HG03571 (cell line): ENCODE data around the gene ADGRB2.

Source experiments
- ATAC-seq: cut with Tn5 transposase; IDR thresholded peaks from one replicate; pipeline ENCODE4 v1.9.1; 2021; ENCODE audit not compliant: unreplicated experiment

Gene ADGRB2

DNA sequence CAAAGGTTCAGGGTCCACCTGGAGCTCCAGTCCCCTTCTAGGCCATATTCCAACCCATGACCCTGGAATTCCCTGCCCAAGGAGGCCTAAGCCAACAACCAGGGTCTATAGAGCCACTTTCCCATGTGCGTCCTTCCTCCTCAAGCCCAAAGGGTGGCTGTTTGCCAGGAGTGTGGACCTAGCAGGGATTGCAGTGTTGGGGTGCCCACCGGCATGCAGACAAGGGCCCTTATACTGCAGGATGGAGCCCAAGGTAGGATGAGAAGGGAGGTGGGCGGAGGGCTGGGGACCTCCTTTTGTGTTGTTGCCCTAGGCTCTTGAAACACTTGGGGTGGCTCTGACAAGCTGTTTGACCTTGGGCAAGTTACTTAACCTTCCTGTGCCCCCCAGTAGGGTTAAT is 19.7 kb upstream of the ADGRB2 start:
- ATAC-seq = no peak

- no peak for ATAC-seq
Observed at GRCh38 chr1:31782421-31783410, 18.6 kb upstream of the ADGRB2 start.

GRCh38 chr1:31781756-31782371 is 17.7 kb upstream of the ADGRB2 start:
- no peak for ATAC-seq

DNA sequence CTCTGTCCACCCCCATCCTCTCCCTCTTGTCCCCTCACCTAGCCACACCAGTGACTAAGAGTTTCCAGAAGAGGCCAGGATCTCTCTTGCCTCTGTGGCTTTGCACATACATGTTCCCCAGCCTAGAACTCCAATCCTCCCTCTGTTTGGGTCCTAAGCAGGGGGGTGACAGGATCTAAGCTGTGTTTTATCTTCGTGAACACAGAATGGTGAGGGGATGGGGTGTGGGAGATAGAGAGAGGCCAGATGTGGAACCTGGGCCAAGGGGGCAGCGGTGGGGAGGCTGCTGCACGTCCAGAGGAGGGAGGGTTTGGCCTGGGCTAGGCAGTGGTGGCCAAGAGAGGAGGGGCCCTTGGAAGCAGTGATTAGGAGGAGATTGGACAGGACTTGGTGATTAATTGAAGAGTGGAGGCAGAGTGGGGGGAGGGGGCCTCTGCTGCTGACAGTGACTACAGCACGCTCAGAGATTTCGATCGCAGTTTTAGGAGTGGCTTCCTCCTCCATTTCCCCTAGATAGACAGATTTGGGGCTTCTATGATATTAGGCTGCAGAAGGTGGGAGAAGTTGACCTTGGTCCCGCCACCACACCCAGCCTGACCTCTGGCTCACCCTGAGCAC is 17.1 kb upstream of the ADGRB2 start:
- ATAC-seq = no peak

DNA sequence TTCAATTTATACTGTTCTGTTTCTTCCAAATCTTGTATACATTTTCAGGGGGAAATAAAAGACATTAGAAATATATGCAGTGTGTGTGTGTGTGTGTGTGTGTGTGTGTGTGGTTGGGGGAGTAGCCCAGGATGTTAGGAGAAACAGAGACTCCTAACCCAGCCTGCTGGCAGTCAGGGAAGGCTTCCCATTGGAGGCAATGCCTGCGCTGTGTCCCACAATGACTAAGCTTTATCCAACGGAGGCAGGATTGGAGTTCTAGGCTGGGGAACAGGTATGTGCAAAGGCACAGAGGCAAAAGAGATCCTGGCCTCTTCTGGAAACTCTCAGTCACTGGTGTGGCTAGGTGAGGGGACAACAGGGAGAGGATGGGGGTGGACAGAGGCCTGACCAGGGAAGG is 16.5 kb upstream of the ADGRB2 start:
- ATAC-seq = no peak

- ATAC-seq = no peak
Observed at GRCh38 chr1:31779687-31780086, 15.5 kb upstream of the ADGRB2 start.

- ATAC-seq = no peak
Observed at GRCh38 chr1:31778763-31779488, 14.8 kb upstream of the ADGRB2 start.

GRCh38 chr1:31776516-31776915 is 12.4 kb upstream of the ADGRB2 start:
- ATAC-seq = no peak

DNA sequence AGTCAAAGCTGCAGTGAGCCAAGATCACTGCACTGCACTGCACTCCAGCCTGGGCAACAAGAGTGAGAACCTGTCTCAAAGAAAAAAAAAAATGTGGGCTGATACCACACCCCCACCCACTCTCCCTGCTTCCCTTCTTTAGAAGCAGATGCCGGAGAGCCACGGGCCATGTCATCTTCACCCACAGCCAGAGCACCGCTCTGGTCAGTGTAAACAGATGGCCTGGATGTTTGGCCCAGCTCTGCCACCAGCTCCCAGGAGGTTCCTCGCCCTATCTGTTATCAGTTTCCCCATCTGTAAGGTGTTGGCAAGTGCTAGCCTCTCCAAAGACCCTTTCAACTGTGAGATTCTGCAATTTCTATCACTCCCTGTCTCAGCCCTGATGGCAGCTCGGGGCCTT is 11.9 kb upstream of the ADGRB2 start:
- no peak for ATAC-seq

GRCh38 chr1:31775210-31775999 is 11.3 kb upstream of the ADGRB2 start:
- ATAC-seq = no peak

- no peak for ATAC-seq
Observed at GRCh38 chr1:31774495-31774894, 10.4 kb upstream of the ADGRB2 start.

DNA sequence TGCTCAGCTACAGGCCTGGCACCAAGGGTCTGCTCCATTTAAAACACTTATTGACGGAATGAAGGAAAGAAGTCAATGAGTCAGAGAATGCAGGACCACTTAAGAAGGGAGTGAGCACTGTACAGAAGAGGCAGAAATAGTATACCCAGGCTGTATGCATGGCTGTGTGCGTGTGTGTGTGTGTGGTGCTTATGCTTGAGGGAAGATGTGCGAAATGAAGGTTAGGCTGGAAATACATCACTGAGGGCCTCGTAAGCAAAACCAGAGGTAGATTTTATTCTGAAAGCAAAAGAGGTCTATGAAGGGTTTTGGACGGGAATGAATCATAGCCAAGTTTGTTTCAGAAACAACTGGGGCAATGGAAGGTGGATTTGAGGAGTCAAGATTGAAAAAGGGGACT is 9.7 kb upstream of the ADGRB2 start:
- no peak for ATAC-seq

GRCh38 chr1:31772669-31773248 is 8.6 kb upstream of the ADGRB2 start:
- ATAC-seq = no peak

DNA sequence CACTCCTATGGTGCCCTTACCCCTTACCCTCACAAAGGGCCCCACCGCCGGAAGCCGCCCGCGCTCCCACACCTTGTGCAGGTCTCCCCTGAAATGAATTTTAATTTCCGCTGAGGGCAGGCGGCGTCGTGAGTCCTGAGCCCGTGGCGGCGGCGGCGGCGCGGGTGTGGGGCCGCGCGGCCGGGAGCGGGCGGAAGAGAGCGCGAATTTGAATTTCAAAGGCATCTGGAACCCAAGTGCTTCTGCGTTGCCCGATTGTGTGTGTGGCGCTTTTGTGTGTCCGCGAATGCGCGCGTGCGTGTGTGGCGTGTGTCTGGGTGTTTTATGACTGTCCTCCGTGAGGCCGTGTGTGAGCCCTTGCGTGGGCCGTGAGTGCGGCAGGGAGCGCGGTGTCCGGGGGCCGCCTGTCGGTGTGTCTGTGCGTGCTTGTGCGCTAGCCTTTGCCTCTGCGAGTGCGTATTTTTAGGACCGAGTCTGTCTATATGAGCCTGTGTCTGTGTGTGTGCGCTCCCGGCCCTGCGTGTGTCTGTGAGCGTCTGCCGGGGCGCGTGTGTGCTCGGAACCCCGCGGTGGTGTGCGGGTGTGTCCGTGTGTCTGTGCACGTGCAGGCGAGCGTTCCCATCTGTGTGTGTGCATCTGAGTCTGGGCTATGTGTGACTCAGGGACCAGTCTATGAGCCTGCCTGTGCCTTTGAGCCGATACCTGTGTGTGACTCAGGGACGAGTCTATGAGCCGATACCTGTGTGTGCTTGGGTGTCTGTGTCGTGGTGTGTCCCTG is 7.9 kb upstream of the ADGRB2 start:
- ATAC-seq = no peak

DNA sequence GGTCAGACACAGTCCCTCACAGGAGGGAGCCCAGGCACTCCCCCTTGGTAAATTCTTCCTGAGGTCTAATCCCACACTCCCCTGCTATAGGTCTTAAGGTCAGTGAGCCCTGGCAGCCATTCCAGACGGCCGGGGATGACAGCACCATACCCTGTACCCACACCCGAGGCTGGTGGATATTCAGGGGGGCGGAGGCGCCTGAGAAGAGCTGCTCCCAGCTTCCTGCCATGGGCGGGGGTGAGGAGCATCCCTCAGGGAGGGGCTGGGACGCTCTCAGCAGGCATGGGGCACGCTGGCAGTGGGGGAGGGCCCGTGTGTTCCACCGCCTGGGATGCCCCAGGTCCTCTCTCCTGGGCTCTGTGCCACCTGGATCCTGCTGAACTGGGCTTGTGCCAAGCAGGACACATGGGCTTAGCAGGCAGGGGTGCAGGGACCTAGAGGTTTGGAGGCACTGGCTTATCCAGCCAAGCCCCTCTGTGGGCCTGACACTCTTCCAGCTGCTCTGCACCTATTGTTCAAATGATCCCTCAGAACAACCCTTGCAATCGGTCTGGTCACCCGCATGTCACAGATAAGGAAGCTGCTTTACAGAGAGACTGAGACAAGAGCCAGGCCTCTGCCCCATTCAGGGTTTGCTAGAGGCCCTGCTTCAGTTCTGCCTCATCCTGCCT is 5.7 kb upstream of the ADGRB2 start:
- ATAC-seq = no peak

GRCh38 chr1:31768939-31769704 is 5.0 kb upstream of the ADGRB2 start:
- ATAC-seq = no peak

GRCh38 chr1:31768407-31768907 is 4.3 kb upstream of the ADGRB2 start:
- no peak for ATAC-seq

DNA sequence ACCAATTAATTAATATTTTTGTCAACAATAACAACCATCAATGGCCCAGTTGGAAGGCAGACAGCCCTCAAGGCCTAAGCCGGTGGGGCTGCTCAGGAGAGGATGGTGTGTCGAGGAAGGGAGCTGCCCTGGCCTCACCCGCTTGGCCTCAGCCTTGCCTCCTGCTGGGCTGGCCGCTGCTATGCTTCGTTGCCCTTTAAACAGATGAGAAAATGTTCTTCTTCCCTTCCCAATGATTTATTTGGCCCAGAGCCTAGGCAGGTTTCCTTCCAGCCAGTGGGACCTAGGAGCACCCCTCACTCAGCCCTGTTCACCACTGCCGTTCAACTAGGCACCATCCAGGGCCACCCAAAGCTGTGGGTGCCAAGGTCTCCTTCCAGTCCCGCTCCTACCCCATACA is 3.1 kb upstream of the ADGRB2 start:
- ATAC-seq = no peak
